HG03457 (cell line): ENCODE measurements around the gene PWWP2B.
"Not testable (repeated sequence)": the region's sequence is repeated elsewhere in the genome, so short reads cannot be mapped to it uniquely, and the experiment has no call there.

Source experiments
- ATAC-seq: cut with Tn5 transposase; IDR thresholded peaks from one replicate; pipeline ENCODE4 v1.9.1; 2021; ENCODE audit warnings: moderate number of reproducible peaks; ENCODE audit not compliant: unreplicated experiment

The PWWP2B gene

DNA sequence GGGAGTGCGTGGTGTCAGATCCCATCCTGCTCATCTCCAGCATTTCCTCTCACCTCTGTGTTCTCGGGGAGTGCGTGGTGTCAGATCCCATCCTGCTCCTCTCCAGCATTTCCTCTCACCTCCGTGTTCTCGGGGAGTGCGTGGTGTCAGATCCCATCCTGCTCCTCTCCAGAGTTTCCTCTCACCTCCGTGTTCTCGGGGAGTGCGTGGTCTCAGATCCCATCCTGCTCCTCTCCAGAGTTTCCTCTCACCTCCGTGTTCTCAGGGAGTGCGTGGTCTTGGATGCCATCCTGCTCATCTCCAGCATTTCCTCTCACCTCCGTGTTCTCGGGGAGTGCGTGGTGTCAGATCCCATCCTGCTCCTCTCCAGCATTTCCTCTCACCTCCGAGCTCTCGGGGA, 18.0 kb upstream of the PWWP2B start:
- ATAC-seq: not testable (repeated sequence)

GRCh38 chr10:132380986-132381385, 16.0 kb upstream of the PWWP2B start:
- not testable (repeated sequence) for ATAC-seq

DNA sequence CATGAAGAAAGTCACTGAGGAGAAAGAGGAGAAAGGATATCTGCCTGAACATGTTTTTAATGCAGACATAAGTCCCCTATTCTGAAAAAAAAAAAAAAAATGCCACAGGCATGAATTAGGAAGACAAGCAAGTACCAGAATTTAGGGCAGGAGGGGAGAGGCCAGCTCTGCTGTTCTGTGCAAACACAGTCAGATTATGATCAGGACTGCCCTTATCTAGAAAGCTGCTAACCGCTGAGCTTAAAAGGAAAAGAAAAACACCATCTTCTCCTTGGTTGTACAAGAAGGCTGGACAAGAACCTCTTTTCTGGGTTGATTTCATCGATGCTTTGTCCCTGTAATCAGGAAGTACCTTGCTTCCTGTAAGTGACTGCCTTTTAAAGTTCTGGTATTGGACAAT, 15.3 kb upstream of the PWWP2B start:
- no peak for ATAC-seq

- ATAC-seq: no peak
These were observed 14.6 kb upstream of the PWWP2B start for GRCh38 chr10:132382231-132382922.

DNA sequence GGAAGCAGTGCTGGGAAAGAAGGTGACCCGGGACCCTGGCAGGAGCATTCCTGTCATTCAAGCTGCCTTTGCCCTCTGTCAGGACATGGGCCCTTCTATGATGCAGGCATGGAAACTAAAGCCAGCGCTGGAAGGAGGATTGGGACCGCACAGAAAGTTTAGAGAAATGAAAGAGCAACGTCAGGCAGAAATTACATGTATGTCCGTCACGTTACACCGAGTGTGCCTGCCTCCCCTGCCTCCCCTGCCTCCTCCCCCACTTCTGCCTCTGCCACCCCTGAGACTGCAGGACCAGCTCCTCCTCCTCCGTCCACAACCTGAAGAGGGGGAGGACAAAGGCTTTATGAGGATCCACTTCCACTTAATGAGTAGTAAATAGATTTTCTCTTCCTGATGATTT, 13.9 kb upstream of the PWWP2B start:
- no peak for ATAC-seq

DNA sequence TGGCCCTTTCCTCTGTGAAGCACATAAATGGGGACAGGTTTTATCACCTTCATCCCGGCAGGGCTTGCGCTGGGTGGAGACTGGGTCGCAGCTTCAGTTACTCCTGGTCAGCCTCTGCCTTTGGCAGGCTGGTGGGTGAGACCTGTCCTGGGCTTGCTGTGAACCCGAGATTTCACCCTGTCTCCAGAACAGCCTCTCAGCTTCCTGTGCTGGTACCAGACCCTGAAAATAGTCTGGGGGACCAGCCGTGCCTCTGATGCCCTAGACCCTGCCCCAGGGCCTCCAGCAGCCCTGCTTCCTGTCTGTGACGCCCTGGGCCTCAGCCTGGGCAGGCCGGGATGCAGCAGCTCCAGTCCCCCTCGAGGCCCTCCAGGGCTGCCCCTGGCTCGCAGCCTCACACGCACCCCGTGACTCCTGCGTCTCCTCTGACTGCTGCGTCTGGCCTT, 13.2 kb upstream of the PWWP2B start:
- no peak for ATAC-seq

DNA sequence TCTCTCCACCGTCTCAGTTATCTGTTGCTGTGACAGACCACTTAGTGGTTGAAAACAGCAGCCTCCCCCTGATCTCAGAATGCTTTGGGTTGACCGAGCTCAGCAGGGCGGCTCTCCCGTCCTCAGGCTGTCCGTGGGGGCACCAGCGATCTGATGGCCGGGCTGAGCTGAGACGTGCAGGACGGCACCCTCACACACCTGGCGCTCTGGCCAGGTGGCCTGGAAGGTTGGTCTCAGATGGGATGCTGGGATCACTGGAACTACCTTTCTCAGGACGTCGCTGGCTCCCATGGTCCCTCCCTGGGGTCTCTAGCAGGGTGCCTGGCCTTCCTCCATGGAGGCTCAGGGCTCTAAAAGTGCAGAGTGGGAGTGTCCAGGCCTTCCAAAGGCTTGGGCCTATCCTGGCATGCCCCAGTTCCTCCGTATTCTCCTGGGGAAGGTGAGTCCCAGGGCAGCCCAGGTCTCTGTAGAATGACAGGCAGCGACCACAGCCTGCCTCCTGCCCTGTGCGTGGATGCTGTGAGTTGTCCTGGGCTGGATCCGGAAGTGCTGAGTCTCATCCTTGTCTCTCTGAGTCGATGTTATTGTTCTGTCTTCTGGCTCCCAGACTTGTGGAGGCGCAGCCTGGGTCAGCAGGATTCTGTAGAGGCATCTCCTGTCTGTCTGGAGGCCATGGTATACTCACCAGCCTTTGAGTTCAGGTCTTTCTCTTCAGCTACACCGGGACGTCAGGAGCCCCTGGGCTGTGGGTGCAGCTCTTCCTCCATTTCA, 12.2 kb upstream of the PWWP2B start:
- no peak for ATAC-seq

DNA sequence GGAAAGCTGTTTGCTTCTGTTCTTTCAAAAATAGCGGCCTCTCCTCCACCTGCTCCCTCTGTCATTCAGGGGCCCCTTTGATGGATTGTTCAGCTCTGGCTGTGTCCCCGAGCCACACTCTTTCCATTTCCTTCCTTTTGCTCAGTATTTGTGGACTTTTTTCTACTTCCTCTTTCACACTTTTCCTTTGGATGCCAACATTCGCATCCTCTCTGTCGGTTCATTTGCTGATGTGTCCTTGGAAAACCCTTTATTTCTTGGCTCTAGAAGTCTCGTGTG, 11.7 kb upstream of the PWWP2B start:
- no peak for ATAC-seq

DNA sequence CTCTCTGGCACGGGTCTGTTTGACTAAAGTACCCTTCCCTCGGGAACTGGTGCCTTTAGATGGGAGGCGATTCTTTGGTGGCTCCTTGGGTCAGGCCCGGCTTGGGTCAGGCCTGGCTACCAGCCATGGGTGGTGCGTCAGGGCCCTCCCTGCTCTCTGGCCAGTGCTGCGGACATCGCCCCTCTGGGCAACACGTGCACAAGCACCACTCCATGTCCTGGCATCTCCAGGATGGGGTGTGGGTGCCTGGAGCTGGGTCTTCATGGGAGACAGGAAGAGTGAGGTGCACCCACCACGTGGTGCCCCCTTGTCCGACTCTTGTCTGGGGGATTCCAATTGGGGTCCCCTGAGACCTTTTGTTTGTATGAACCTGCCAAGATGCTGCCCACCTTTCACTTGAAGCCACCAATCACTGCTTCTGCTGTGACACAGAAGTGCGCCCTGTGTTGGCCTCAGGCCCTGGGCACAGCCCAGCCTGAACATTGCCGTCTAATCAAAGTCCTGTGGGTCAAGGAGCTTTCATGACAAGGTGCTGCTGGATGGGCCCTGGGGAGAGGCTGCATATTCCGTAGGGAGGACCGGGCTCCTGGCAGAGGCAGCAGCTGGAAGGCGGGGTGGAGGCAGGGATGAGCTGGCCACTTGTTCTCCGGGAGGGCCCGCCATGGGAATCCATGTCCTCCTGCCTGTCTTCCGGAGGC, 11.1 kb upstream of the PWWP2B start:
- no peak for ATAC-seq

- ATAC-seq: no peak
These were observed 10.6 kb upstream of the PWWP2B start for GRCh38 chr10:132386419-132386831.

DNA sequence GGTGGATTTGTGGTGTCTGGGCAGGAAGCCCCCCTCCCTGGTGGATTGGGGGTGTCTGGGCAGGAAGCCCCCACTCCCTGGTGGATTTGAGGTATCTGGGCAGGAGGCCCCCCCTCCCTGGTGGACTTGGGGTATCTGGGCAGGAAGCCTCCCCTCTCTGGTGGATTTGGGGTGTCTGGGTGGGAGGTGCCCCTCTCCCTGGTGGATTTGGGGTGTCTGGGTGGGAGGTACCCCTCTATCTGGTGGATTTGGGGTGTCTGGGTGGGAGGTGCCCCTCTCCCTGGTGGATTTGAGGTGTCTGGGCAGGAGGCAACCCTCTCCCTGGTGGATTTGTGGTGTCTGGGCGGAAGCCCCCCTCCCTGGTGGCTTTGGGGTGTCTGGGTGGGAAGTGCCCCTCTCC, 10.1 kb upstream of the PWWP2B start:
- ATAC-seq: not testable (repeated sequence)

DNA sequence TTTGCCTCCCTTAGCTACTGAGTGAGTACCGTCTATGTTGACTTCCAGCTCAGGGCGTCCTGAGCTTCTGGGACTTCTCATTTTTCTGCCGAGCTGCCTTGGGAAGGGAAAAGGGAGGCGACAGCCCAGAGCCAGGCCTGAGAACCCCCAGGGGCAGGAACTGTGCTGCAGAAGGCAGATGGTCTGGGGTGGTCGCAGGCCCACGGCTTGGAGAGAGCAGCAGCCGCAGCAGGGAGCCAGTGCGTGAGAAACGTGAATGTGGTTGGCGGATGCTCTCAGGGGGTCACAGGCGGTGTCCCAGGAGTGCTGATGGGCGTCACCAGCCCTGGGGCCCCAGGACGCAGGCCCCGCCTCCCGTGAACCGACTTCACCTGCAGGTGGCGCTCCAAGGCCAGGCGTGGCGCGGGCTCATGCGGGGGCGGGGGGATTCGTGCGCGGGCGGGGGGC, 9.2 kb upstream of the PWWP2B start:
- no peak for ATAC-seq

DNA sequence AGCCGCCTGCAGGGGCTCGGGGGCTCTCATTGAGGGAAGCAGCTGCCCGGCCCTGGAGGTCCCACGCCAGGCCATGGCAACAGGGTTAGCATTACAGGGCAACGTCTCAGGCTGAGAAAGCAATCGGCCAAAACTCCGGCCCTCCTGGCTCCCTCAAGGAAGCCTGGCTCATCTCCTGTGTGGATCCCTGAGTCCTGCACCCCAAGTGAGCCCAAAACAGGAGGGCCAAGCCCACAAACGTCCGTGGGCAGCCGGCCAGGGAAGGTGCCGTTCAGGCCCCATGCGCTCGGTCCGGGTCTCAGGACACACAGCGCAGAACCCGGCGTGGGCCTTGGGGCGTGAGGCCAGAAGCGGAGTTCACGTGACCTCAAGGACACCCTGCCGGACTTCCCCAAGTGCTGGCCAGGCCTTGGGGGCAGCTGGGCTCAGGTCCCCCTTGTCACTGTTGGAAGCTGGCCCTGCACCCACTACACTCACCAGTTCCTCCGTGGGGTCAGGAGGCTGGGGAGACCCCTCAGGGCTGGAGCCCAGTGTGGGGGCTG, 8.0 kb upstream of the PWWP2B start:
- ATAC-seq: no peak

- no peak for ATAC-seq
These were observed 7.4 kb upstream of the PWWP2B start for GRCh38 chr10:132389433-132390169.

DNA sequence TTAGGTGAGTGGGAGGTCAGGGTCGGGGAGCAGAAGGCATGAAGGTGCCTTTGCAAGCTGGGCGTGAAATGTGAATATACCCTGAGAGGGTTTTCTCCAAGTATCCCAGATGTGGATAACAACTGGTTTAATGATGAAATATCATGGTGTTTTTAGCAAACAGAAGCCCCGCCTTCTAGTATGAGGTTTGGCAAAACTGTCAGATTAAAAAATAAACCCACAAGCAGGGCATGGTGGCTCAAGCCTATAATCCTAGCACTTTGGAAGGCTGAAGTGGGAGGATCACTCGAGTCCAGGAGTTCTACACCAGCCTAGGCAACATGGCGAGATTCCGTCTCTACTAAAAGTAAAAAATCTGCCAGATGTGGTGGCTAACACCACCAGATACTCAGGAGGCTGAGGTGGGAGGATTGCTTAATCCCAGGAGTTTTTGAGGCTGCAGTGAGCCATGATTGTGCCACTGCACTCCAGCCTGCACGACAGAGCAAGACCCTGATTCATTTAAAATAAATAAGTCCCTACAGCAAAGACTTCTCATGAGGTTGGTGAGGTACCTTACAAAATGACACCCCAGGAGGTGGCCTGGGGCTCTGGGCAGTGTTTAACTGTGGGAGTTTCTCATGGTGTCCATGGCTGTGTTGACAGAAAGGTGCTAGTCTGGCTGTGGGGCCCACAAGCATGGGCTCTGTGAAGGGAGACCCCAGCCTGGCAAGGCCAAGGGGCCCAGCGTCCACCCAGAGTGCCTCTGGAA, 6.7 kb upstream of the PWWP2B start:
- ATAC-seq: no peak

DNA sequence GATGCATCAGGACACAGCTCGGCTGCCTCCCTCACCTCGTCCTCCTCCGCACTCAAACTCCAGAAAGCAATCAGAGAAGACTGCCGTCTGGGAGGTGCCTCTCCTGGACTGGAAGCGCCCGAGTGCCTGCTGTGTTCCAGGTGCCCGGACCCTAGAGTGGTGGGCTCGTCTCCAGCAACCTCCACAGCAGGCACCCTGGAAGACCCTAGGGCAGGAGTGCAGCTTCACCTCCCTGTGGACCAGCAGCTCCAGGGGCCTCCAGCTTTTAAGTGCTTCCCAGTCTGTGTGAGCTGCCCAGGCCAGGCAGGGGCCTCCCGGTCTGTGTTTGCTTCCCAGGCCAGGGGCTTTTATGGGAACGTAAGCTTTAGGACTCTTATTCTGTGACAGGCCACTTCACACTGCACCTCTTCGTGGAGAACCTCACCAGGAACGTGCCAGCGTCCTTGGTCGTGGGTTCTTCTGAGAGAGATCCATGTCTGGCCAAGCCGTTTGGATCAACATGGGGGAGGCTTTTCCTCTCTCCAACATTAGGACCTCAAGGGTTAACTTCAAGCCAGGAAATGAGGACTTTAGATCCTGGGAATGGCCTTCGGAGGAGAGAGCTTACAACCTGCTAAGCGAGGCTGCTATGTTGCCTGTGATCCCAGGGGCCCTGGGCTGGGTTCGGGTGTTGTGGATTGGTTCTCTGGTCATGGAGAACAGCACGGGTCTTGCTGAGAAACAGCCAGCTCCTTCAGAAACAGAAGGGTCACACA, 5.9 kb upstream of the PWWP2B start:
- ATAC-seq: no peak

GRCh38 chr10:132391676-132392020, 5.4 kb upstream of the PWWP2B start:
- ATAC-seq: no peak

- no peak for ATAC-seq
These were observed 4.7 kb upstream of the PWWP2B start for GRCh38 chr10:132392184-132392800.
